ENCODE data around the gene GRSF1. TPM values are rescaled to one million over a fixed set of nuclear protein-coding genes. Genes with fewer than 3 reads are reported as not detected.

Gene GRSF1
- total and polyA plus RNA-seq, 2 of the 13 experiments (the other 11 are each of a cell fraction or from before 2014, with no cell fraction given): 66.5 to 103 TPM

- Histone ChIP-seq H3K4me2 (ENCODE audit: low read depth, low read length) (peak overlapping the region; percentile 82), H3K27me3 (ENCODE audit: control insufficient read depth in 1 of 2, insufficient read depth in 2 of 2, low read length in 2 of 2) (no peaks in the 10 kb centered on the region), H3K9me3 (ENCODE audit: low read length) (no peaks in the 10 kb centered on the region), H3K4me1 (ENCODE audit: insufficient read depth, low read length) (peaks cover 31% of the 10 kb centered on the region), H3K4me3 (replicated peaks in 1 of 3; ENCODE audit: insufficient read depth in 1 of 3, low read depth in 2 of 3, low read length in 3 of 3) (peak overlapping the region; percentile 88 to 91 (median 90)), H2AFZ (ENCODE audit: low read length) (no peak overlapping the region), H3K79me2 (ENCODE audit: insufficient read depth, low read length) (peaks cover 39% of the 10 kb centered on the region), H3K9ac (ENCODE audit: insufficient read depth, low read depth, low read length) (peak overlapping the region; percentile 89), H3K27ac (ENCODE audit: extremely low read length, insufficient read depth, low read length) (peak overlapping the region; percentile 75), H3K36me3 (replicated peaks in 1 of 2; ENCODE audit: control insufficient read depth in 1 of 2, insufficient read depth in 2 of 2, low read length in 2 of 2) (peaks cover 2 to 16% of the 10 kb centered on the region in 2 experiments), H4K20me1 (ENCODE audit: insufficient read depth, low read length) (peaks cover 25% of the 10 kb centered on the region)
- no peak for TF ChIP-seq ZNF317 (CRISPR knock-in tag; IDR thresholded peaks at IDR 0.05)
- no peak for TF ChIP-seq BCLAF1 (IDR thresholded peaks at IDR 0.05)
- TF ChIP-seq GATAD2A (CRISPR knock-in tag; IDR thresholded peaks at IDR 0.05): no peak
- no peak for TF ChIP-seq ZNF362 (CRISPR knock-in tag; IDR thresholded peaks at IDR 0.05; ENCODE audit: borderline replicate concordance)
- TF ChIP-seq ERF (CRISPR knock-in tag; IDR thresholded peaks at IDR 0.05): no peak
- 0 out of 2 replicates have a peak, but pooled peaks have one; percentile 1 for TF ChIP-seq ZNF605 (CRISPR knock-in tag; IDR thresholded peaks at IDR 0.05)
- TF ChIP-seq SAP130 (CRISPR knock-in tag; IDR thresholded peaks at IDR 0.05; ENCODE audit: low read depth): peak; percentile 2; the same call in 1 of the 2 replicates
- no peak for TF ChIP-seq ZNF709 (CRISPR knock-in tag; IDR thresholded peaks at IDR 0.05)
- 0 out of 2 replicates have a peak, but pooled peaks have one; percentile 4 for TF ChIP-seq ELF1 (CRISPR knock-in tag; IDR thresholded peaks at IDR 0.05)
- no peak for TF ChIP-seq ZBTB33 (CRISPR knock-in tag; IDR thresholded peaks at IDR 0.05)
- TF ChIP-seq KMT2B (CRISPR knock-in tag; IDR thresholded peaks at IDR 0.05): no peak
- FAIRE-seq (no peak), ATAC-seq (no peak), DNase-seq (ENCODE audit: low spot score) (no peak)
- CTCF ChIA-PET (ENCODE audit: low intra/inter-chr PET ratio, low total read pairs): no interaction called here
- intact Hi-C loops (cut with micrococcal nuclease; ENCODE audit: unreplicated experiment) (loop anchor here (5.0 kb wide), 3 partner anchors 64 to 154 kb away; partner anchors contain the start of genes DCK and MOB1B), in situ Hi-C loops (cut with HindIII; ENCODE audit: extremely low pct_ligation_motif_present, low pct_unique_long_range_greater_than_20kb) (no loop called here)
- no TSS peak for BruUV-seq (replicated peaks)
- POLR2A ChIA-PET: interaction anchor here (1.3 to 1.8 kb wide), 3 partner anchors 103 to 155 kb away, joined by 3 to 5 read pairs (median 4); partner anchors contain the start of gene DCK
- WGBS (ENCODE audit: low lambda C conversion rate): 2% methylated on average over 4 of the region's 4 CpGs
These were observed 1.5 kb downstream of the GRSF1 start for GRCh38 chr4:70838204-70838603.
